H1 (cell line): Measurements from ENCODE around the gene STXBP2. TPM values are rescaled to one million over a fixed set of nuclear protein-coding genes. Genes with fewer than 3 reads are reported as not detected.

Source experiments
- ASH2L ChIP-seq: fragments of 200-600, 300-600 bp; sonication (generic); IDR thresholded peaks from one replicate; pipeline ENCODE4 v1.7.1; 2017; ENCODE audit warnings: low read length
- CBX5 ChIP-seq: fragments of 300-800, 300-1000 bp; sonication (generic); IDR thresholded peaks from 2 replicates; pipeline ENCODE4 v1.7.1; 2016; ENCODE audit warnings: antibody characterized with exemption, low read length, low read depth
- CTBP2 ChIP-seq: IDR thresholded peaks from 2 replicates; pipeline ENCODE4 v1.7.0; 2011; ENCODE audit warnings: borderline replicate concordance, mild to moderate bottlenecking, moderate library complexity, mixed read lengths, low read length; ENCODE audit not compliant: insufficient read depth, insufficient read length
- EP300 ChIP-seq, 2 experiments: IDR thresholded peaks; 1 replicate in 1 of 2; 2 replicates in 1 of 2; pipeline ENCODE4 v1.6.1; 2011 to 2012; ENCODE audit warnings: low read depth in 2 of 2, low read length in 2 of 2, mild to moderate bottlenecking in 2 of 2, borderline replicate concordance in 1 of 2, inconsistent platforms in 1 of 2, moderate library complexity in 1 of 2
- HDAC6 ChIP-seq: IDR thresholded peaks from one replicate; pipeline ENCODE4 v1.7.1; 2012; ENCODE audit warnings: low read depth, mild to moderate bottlenecking, inconsistent platforms, low read length, moderate library complexity
- JUN ChIP-seq: IDR thresholded peaks from 2 replicates; pipeline ENCODE4 v1.6.1; 2011; ENCODE audit warnings: low read depth, mild to moderate bottlenecking, improper control_type of control experiment, low read length
- KDM1A ChIP-seq: fragments of 200-600, 300-600 bp; sonication (generic); IDR thresholded peaks from 2 replicates; pipeline ENCODE4 v1.7.1; 2016; ENCODE audit warnings: mild to moderate bottlenecking, low read length, borderline replicate concordance
- KDM4A ChIP-seq: IDR thresholded peaks from one replicate; pipeline ENCODE4 v1.7.1; 2012; ENCODE audit warnings: low read depth, mild to moderate bottlenecking, moderate library complexity, low read length, inconsistent platforms; ENCODE audit not compliant: severe bottlenecking
- RXRA ChIP-seq: IDR thresholded peaks from 2 replicates; pipeline ENCODE4 v1.6.1; 2011; ENCODE audit warnings: low read depth, mild to moderate bottlenecking, low read length, moderate library complexity; ENCODE audit not compliant: insufficient read depth
- SAP30 ChIP-seq: fragments of 300-600 bp; sonication (generic); IDR thresholded peaks from 2 replicates; pipeline ENCODE4 v1.7.1; 2012; ENCODE audit warnings: low read length, moderate library complexity, mild to moderate bottlenecking, inconsistent platforms; ENCODE audit not compliant: insufficient read depth, insufficient replicate concordance
- SRF ChIP-seq: IDR thresholded peaks from 2 replicates; pipeline ENCODE4 v1.6.1; 2011; ENCODE audit warnings: mild to moderate bottlenecking, low read depth, low read length, moderate library complexity
- SUZ12 ChIP-seq: fragments of 200-600 bp; sonication (generic); IDR thresholded peaks from 2 replicates; pipeline ENCODE4 v1.6.1; 2012; ENCODE audit warnings: mild to moderate bottlenecking, inconsistent platforms, low read length, moderate library complexity, mixed read lengths
- TEAD4 ChIP-seq: IDR thresholded peaks from 2 replicates; pipeline ENCODE4 v1.6.1; 2012; ENCODE audit warnings: low read depth, low read length, inconsistent platforms, mixed read lengths
- YY1 ChIP-seq: IDR thresholded peaks from 2 replicates; pipeline ENCODE4 v1.6.1; 2011; ENCODE audit warnings: low read depth, mild to moderate bottlenecking, low read length
- polyA plus RNA-seq, 7 experiments: library from polyadenylated mRNA; depleted of rRNA in 3 of 7; stranded (reverse) in 5 of 7; unstranded in 2 of 7; fragments of >200 nt in 5 of 7; fragments of 200-250 nt in 2 of 7; gene quantifications; 1 replicate in 5 of 7; 2 replicates in 1 of 7; 4 replicates in 1 of 7; pipeline versions ENCODE4 v1.2.1 to v1.2.3, GENCODE V29; 2011 to 2013; ENCODE audit warnings: missing spikeins in 2 of 7, mixed read lengths in 2 of 7
- total RNA-seq: library from RNA; stranded (reverse); fragmentation: NEBNext Ultra II Directional; extraction: Animal tissue kit (Norgen Biotek cat#: 25700); gene quantifications from 2 replicates; pipeline ENCODE4 v1.2.1, GENCODE V29; 2021

The STXBP2 gene
- total and polyA plus RNA-seq, 2 of the 8 experiments (the other 6 are each of a cell fraction or from before 2014, with no cell fraction given) = 52.9 to 53.8 TPM

DNA sequence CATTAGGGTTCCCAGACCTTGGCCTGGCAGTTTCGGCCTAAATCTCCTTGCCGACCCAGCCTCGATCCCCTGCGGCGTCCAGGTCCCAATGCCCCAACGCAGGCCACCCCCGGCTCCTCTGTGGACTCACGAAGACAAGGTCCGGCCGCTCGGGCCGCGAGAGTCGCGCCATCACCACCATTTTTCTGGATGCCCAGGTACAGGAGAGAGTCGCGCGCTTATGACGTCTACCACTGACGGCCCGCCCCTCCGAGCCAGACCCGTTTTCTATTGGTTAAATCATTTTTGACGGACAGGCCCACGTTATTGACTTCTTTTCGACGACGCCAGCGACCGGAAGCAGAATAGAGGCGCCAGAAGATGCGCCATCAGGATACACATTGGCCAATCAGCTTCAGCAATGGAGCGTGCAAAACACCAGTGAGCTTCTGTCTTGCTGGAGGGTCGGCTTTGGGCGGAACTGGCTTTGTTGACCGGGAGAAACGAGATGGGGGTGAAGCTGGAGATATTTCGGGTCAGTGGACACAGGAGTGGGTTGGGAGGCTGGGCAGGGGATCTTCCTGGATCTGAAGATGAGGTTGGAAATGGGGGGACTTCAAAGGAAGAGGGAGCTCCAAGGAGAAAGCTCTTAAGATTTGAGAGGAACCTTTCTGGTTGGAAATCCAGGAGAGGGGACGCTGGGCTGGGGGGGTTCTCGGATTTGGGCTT is 7.4 kb upstream of the STXBP2 start, which contains the start of the genes PET100 and XAB2 (continued):
- TF ChIP-seq KDM4A (peak; percentile 84), ASH2L (no peak), SRF (peak; percentile 61), HDAC6 (no peak), SAP30 (peak; percentile 90), YY1 (peak; percentile 95), TEAD4 (no peak), KDM1A (no peak), CBX5 (no peak), JUN (no peak), CTBP2 (no peak), SUZ12 (no peak), RXRA (no peak), EP300 (IDR thresholded peaks at IDR 0.05; ENCODE audit: borderline replicate concordance in 1 of 2, low read depth in 2 of 2, low read length in 2 of 2) (no peak)
